COLO668 (cell line): ENCODE results near the gene SHC1.

ENCODE experiments used
- DNase-seq: peaks from one replicate; lab custom pipeline; 2025; ENCODE audit not compliant: unreplicated experiment; lab: John Stamatoyannopoulos, UW

SHC1 gene

GRCh38 chr1:155009221-155009711 lies 38.7 kb upstream of the SHC1 start:
- DNase-seq: no peak

- DNase-seq: no peak
Observed at GRCh38 chr1:155008015-155008941, 37.7 kb upstream of the SHC1 start.

GRCh38 chr1:155007251-155007828 lies 36.8 kb upstream of the SHC1 start:
- no peak for DNase-seq

GRCh38 chr1:155006601-155007101 lies 36.1 kb upstream of the SHC1 start:
- no peak for DNase-seq

- peak; percentile 32 for DNase-seq
Observed at GRCh38 chr1:155005076-155006011, 34.8 kb upstream of the SHC1 start.

GRCh38 chr1:155004352-155005075 lies 34.0 kb upstream of the SHC1 start:
- DNase-seq: no peak

GRCh38 chr1:155003766-155004351 lies 33.3 kb upstream of the SHC1 start:
- DNase-seq: peak; percentile 57

GRCh38 chr1:155003227-155003765 lies 32.7 kb upstream of the SHC1 start:
- peak; percentile 57 for DNase-seq

GRCh38 chr1:155002464-155003226 lies 32.1 kb upstream of the SHC1 start, which contains the start of gene ZBTB7B:
TSS of gene ZBTB7B (plus strand) at chr1:155002802. CDS start at chr1:155014661, 11,859 bp downstream.
- peak; percentile 71 for DNase-seq

- DNase-seq: peak; percentile 100
Observed at GRCh38 chr1:155001675-155002463, 31.3 kb upstream of the SHC1 start.

GRCh38 chr1:155001425-155001674 lies 30.8 kb upstream of the SHC1 start:
- DNase-seq: no peak

- peak; percentile 98 for DNase-seq
Observed at GRCh38 chr1:155000726-155001424, 30.3 kb upstream of the SHC1 start.

- DNase-seq: no peak
Observed at GRCh38 chr1:155000411-155000725, 29.8 kb upstream of the SHC1 start.

- DNase-seq: peak; percentile 83
Observed at GRCh38 chr1:154999571-155000410, 29.2 kb upstream of the SHC1 start.

- DNase-seq: peak; percentile 77
Observed at GRCh38 chr1:154998818-154999570, 28.4 kb upstream of the SHC1 start.

GRCh38 chr1:154998201-154998780 lies 27.7 kb upstream of the SHC1 start:
- peak; percentile 19 for DNase-seq
